Measurements from ENCODE around the gene SMURF1.

SMURF1 gene

GRCh38 chr7:99005776-99006175 is 138.1 kb downstream of the SMURF1 start:
- no peak for DNase-seq (ENCODE audit: low spot score)

- no peak for DNase-seq (ENCODE audit: low spot score)
Measured at GRCh38 chr7:99004781-99005500, 139.0 kb downstream of the SMURF1 start.

- no peak for DNase-seq (ENCODE audit: low spot score)
Measured at GRCh38 chr7:99004216-99004615, 139.7 kb downstream of the SMURF1 start.

- DNase-seq (ENCODE audit: low spot score), result no peak
Measured at GRCh38 chr7:99003419-99003818, 140.5 kb downstream of the SMURF1 start.

GRCh38 chr7:99002827-99003212 is 141.1 kb downstream of the SMURF1 start:
- no peak for DNase-seq (ENCODE audit: low spot score)

GRCh38 chr7:99002148-99002826 is 141.6 kb downstream of the SMURF1 start:
- DNase-seq (ENCODE audit: low spot score), result no peak

- DNase-seq (ENCODE audit: low spot score), result no peak
Measured at GRCh38 chr7:99001482-99002147, 142.3 kb downstream of the SMURF1 start.

GRCh38 chr7:99000904-99001465 is 142.9 kb downstream of the SMURF1 start:
- no peak for DNase-seq (ENCODE audit: low spot score)

GRCh38 chr7:99000196-99000903 is 143.6 kb downstream of the SMURF1 start:
- DNase-seq (ENCODE audit: low spot score), result no peak

- DNase-seq (ENCODE audit: low spot score), result no peak
Measured at GRCh38 chr7:98998821-98999725, 144.8 kb downstream of the SMURF1 start.

GRCh38 chr7:98997846-98998245 is 146.1 kb downstream of the SMURF1 start:
- no peak for DNase-seq (ENCODE audit: low spot score)

- DNase-seq (ENCODE audit: low spot score), result no peak
Measured at GRCh38 chr7:98996150-98996552, 147.8 kb downstream of the SMURF1 start.

- no peak for DNase-seq (ENCODE audit: low spot score)
Measured at GRCh38 chr7:98995523-98996149, 148.3 kb downstream of the SMURF1 start.

GRCh38 chr7:98995111-98995510 is 148.8 kb downstream of the SMURF1 start:
- DNase-seq (ENCODE audit: low spot score), result no peak

- DNase-seq (ENCODE audit: low spot score), result no peak
Measured at GRCh38 chr7:98994046-98994944, 149.6 kb downstream of the SMURF1 start.

- DNase-seq (ENCODE audit: low spot score), result no peak
Measured at GRCh38 chr7:98993024-98993897, 150.6 kb downstream of the SMURF1 start.

GRCh38 chr7:98992076-98992475 is 151.8 kb downstream of the SMURF1 start:
- DNase-seq (ENCODE audit: low spot score), result no peak

GRCh38 chr7:98991141-98991540 is 152.8 kb downstream of the SMURF1 start:
- DNase-seq (ENCODE audit: low spot score), result no peak

GRCh38 chr7:98990356-98990755 is 153.6 kb downstream of the SMURF1 start:
- DNase-seq (ENCODE audit: low spot score), result no peak

Measured in iPS-NIHi11 (cell line).